ELF-1 (cell line): ENCODE results near the gene METTL25.
A peak's percentile ranks its signal among the peaks of the same experiment; 100 is the strongest.

ENCODE experiments used
- DNase-seq: peaks from one replicate; pipeline ENCODE4 v3.0.0-alpha.2; 2016; ENCODE audit warnings: low read depth, low spot score

METTL25 gene

DNA sequence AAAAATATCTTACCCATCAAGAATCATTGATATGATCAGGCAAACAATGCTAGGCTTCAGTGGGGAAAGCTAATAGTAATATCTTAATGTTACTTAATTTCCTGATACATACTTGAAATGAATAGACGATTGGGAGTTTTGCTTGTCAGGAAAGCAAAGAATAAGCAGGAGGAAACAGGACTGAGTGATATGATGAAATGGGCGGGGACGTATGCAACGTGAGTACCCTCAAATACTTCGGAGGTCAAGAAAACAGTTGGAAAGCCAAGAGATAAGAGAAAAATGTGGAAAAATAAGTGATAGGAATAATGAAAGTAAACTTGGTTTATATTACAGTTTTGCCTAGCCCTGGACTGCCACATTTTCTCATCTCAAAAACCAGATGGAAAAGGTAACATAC lies 49.2 kb downstream of the METTL25 start:
- no peak for DNase-seq

DNA sequence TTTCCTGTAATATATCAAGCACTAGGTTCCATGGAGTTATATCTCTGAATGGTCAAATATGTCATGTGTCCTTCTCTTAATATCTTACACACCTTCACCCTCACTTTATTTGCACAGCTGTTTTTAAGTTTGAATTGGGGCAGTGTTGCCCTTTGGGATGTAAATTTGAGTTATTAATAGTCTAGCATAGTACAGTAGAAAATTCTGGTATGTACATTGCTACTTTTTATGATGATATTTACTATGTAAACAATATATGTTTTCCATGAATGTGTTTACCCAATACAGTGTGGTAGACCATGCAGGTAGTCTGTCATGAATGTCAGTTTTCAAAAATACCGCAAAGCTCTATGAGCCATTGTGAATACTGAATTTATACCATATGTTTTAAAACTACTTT lies 50.5 kb downstream of the METTL25 start:
- no peak for DNase-seq

DNA sequence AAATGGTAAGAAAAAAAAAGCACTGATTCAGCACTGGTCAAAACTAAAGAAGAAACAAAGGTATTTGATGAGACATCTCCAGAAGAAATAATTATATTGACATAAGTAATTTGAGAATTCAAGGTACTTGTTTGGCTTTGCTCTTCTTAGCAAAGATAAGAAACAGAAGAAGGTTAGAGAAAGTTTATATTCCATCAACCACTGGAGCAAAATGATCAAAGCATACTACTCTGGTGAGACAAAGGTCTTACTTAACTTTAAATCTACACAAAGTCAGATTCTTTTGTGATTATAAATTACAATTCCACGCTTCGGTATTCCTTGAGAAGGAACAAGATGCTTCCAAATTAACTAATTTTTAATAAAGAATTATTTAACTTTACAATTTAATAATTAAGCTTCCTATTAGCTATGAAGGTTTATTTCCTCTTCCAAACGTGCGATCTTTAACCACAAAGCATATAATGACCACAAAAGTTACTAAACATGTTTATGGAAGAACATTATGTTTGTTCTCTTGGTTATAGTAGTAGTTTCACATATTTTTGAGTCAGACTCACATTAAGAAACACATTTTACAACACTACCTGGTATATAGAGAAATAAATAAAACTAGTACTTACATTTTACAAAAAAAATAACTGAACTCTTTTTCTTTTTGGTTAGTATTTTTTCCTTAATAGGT lies 53.4 kb downstream of the METTL25 start:
- DNase-seq, result no peak

DNA sequence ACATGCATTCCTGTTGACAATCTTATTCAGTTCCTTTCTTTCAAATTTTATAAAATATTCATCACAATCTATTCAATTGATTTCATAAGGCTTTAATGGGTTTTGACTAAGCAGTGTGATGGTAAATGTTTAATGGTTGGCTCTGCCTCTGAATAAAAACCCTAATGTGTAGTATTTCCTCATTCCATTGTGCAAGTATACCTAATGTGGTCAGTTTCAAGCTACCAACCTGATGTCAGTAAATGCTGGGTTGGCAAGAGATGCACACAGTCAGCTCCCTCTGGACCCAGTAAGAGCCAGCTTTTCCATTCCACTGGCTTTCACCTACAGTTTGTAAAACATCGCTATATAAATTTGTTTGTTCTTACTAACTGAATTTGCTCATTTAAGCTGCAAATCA lies 53.9 kb downstream of the METTL25 start:
- no peak for DNase-seq

DNA sequence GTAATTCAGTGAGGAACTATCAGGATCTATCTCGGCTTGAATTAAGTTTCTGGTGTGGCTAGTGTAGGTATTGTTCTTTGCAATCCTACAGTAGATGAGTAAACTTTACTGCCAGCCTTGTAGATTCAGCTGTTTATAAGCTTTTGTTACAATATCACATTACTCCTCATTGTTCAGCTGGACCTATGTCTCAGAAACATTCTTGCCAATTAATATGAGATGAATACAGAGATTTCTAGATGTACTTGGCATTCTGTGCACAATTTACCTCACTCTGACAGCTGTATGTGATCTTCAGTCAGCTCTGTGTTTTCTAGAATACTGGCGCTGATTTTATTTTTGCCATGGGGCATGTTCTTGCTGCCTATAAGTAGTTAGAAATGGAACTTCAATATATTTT lies 55.7 kb downstream of the METTL25 start:
- no peak for DNase-seq

DNA sequence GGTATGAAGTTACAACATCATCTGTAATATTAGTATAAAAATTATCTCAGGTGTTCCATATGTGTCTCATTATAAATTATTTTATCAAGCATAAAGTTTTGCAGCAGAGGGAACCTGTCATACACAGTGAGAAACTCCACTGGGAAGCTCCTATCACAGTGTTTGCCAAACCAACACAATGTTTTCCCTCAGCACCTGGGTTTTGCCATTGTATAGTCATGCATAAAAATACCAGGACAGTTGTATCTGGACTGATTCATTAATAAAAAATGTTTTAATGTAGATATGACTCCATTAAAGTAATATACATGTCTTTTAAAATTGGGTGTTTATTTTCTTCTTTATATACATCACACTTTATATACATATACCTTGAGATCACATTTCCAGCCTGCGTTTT lies 56.6 kb downstream of the METTL25 start:
- no peak for DNase-seq

DNA sequence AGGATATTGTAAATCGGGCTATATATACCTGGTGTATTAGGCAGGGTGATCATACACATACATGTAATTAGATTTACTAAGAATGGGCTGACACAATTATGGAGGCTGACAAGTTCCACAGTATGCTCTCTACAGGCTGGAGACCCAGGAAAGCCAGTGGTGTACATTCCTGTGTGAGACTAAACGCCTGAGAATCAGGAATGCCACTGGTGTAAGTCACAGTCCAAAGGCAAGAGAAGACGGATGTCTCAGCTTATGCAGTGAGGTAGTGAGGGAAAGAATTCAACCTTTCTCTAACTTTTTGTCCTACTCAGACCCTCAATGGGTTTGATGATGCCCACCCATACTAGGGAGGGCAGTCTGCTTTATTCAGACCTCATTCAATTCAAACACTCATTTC lies 57.1 kb downstream of the METTL25 start:
- DNase-seq, result peak; percentile 2

DNA sequence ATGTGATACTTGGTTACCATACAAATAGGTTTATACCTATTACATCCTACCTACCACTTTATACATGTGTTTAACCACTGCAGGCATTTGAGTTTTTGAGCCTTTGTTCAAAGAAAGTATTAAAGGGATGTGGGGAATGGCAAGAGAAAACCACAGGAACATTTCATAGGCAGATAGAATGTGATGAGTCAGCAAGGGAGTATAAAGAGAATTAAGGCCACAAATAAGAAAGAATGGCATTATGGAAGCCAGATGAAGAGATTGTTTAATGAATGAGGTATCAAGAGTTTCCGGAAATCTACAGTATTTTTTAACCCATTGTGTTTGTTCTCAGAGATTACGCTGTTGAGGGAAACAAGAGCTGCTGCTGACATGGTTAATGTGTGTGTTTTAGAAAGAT lies 66.9 kb downstream of the METTL25 start:
- no peak for DNase-seq

DNA sequence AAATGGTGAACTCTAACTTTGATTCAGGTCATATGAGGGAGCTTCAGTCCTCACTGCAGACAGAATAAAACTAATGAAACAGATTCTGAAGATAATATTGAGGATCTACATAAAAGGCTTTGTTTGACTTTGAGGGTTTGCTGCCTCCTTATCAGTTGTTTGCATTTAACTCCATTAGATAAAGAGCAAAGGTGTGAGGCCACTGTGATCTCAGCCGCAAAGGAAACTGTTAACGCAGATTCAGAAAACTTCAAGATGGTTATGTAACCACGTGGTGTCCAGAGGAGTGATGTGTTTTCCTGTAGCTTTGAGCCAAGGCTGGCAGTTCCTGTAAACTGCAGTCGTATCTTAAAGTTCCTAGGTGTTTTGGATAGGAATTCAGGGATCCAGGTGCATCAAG lies 67.8 kb downstream of the METTL25 start:
- no peak for DNase-seq

DNA sequence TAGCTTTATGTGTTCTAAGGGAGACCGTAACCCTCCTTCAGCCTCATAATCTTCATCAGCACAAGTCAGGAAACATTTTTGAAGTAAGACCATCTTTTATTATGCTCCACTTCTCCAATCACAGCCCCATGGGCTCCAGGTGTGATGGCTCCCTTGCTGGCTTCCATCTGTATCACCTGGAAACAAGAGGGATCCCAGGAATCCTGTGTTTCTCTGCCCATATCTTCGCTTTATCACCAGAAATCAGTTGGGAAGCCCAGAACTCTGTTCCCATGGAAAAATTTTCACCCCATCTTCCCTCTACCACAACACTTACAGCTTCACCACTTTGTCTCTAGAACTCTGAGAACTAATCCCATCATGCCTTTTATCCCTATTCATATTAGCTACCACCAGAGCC lies 68.3 kb downstream of the METTL25 start:
- no peak for DNase-seq

DNA sequence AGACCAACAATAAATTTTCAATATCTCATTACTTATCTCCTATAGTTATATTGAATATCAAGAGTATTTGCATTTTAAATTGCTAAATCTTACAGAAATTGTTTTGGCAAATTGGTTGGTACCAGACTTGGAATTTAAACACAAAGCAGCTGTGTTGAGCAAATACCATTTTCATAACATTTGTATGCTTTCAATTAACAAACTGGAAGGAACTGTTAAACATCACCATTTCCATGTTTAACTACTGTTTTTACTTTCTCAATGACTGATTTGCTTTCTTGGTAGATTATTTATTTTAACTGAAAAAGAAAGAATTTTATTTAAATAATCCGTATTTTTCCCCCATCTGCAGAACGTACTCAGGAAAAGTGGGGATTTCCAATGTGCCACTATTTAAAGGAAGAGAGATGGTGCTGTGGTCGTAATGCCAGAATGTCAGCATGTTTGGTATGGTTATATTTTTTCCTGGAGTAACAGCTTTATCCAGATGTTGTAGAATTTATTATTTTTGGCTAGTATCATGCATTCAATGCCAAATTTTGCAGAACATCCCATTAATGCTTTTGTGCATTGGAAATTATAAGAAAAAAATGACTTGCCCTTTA lies 72.3 kb downstream of the METTL25 start:
- no peak for DNase-seq

DNA sequence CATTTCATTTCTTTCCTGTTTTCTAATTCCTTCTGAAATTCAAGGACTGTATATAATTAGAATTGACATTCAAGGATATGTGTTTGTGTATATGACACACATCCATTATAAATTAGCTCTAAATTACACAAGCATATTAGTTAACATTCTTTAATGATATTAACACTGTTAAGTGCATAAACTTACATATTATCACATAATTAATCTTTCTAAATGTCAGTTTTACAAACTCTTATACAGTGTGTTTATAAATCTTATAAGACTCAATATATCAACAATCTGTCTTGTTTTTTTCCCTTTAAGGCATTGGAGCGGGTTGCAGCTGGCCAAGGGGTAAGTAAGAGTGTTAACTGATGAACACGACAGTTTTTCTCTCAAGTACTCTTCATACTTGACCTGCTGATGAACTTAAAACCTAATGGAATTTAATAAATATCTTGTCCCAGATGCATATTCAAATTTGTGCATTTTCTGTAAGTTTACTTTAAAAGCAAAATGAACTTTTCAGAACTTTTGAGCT lies 76.1 kb downstream of the METTL25 start:
- DNase-seq, result no peak

DNA sequence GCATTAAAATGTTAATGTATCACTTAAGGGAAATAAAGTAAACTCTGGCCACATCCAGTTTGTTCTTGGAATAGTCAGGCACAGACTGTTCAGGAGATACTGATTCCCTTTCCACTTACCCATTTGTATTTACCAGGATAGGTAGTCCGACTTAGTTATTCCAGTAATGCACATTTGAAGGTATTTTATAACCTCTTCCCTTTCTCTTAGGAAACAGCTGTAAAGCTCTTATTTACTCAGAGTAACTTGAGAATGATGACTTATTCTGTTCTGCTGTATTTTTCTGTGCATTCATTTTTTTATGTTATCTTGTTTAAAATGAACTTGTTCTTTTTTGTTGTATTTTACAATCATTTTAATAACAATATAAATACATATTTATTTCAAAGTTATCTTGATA lies 78.0 kb downstream of the METTL25 start:
- no peak for DNase-seq

DNA sequence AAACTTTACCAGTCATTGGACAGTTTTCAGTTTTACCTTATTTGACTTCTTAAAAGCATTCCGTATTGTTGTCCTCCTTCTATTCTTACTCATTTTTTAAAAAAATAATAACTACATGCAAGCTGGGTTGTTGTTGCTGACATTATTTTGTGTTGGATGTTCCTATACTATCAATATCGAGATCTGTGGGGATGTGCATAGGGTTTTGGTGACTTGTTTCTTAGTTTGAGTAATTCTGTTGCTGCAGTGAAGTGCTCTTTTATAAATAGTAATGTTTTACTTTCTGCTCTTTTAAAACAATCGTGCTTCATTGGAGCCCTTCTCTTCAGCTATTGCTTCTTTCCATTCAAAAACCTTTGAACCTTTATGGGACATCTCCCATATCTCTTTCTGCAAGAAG lies 79.4 kb downstream of the METTL25 start:
- no peak for DNase-seq

DNA sequence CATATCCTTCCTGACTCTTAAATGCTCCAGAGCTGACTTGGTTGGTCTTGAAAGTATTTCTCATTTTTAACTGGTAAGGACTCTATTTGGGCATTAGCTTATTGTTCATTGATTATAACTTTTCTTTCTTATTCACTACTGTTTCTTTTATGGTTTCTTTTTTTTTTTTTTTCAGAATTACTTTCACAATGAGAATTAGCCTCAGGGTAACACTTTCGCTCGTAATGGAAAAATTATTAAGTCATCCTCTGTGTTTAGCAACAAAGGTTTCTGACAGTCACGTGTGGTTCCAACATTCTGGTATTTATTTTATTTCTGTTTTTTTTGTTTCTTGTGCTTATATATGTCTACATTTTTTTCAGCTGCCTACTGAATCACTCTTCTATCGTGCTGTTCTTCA lies 80.0 kb downstream of the METTL25 start:
- no peak for DNase-seq

DNA sequence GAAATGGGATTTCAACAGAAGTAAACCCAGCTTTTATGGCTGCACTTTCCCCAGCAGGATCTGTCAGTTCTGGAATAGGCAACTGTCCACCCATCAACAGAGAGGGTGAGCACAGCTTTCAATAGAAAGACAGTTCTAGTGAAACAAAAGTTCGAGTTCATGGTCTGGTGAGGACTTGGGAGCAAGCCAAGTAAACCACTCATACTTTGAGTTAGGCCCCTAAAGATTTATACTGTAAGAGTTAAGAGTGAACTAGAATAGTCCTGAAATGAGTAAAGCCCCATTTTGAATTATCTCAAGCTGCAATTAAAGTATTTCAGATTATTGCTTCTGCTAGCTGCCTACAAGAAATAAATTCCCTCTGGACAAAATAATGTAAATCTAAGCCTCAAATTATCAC lies 82.6 kb downstream of the METTL25 start:
- DNase-seq, result no peak

DNA sequence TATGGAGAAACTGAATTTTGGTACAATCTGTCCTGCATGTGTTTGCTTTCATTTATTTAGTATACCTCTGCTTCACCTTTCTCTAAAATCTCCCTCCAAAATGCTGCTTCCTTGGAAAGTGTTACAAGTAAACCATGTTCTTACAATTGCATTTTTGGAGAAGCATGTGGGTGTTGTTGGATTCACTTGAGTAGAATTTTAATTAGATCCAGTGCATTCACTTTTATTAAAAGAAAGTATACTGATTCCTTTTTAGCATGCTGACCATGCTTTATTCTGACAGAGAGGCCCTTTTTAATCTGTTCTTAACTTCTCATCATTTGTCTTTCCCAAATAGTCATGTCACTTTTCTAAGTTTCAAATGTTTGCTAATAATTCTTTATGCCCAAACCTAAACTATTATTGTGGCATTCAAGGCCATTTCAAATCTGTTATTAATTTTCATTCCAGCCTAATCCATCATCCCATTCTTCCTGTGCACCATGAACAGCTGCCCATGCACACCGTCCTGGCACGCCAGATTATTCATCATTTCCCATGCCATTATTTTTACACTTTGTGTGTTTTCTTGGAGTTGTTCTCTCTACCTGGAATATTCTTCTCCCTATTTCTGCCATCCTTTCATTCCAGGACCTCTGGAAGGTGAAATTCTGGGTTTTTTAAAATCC lies 90.7 kb downstream of the METTL25 start:
- no peak for DNase-seq

DNA sequence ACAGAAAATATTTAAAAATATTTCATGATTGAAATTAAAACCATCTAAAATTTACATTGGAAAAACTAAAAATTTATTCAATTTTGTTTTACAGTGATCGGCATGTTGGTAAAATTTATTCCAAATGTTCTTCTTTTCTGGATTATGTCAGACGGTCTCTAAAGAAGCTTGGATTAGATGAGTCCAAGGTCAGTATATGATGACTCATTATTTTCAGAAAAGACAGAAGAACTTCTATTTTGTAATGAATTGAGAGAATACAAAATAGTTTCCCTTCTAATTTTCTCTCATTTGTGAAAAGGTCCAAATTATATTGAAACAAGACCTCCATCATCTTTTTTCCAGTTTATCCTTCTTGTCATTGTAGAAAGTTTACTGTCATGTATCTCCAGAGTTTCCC lies 98.3 kb downstream of the METTL25 start:
- DNase-seq, result no peak

DNA sequence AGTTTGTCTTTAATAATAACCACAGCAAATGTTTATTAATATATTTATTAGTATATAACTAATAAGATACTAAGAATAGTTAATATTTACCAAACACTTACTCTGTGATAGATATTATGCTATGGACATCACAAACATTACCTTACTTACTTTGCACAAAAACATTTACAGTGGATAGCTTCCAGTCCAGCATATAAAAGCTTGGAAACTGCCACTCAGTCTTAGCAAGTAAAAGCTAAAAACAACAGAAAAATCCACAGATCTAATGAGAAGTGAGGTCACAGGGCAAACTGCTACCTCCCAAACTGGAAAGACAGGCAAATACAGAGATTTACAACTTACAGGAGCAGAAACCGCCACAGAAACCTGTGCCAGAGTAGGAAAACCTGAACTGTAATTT lies 99.8 kb downstream of the METTL25 start:
- DNase-seq, result no peak

DNA sequence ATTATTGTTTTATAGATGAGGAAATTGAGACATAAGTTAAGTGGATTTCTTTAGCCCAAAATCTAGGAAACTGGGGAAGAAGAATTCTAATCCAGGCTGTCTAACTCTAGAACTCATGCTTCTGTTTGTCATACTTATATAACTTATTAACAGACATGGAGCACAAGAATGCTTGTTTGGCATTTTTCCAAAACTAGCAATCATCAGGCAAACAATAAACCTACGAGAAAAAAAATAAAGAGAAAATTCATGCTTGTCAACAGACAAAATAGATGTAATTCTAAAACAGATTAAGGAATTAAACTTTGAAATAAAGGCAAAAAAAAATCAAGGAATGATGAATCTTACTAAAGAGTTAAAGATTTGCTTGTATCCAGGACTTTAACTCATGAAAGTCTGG lies 103.1 kb downstream of the METTL25 start:
- no peak for DNase-seq

DNA sequence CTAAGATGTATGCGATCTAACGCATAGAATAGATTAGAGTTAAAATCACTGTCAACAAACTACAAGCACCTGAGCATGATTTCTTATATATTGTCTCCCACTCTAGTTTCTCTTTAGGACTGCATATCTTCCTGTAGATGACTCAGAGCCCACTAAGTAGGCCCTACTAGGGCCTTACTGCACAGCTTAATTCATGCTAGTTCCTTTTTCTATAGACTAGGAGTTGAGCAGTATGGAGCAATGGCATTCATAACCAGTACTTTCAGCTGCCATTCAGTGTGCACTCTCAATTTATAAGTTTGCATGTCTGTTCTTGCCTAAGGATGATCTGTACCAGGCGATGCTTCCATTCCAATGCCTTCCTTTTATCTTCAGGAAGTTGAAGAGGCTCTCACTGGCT lies 103.5 kb downstream of the METTL25 start:
- no peak for DNase-seq

DNA sequence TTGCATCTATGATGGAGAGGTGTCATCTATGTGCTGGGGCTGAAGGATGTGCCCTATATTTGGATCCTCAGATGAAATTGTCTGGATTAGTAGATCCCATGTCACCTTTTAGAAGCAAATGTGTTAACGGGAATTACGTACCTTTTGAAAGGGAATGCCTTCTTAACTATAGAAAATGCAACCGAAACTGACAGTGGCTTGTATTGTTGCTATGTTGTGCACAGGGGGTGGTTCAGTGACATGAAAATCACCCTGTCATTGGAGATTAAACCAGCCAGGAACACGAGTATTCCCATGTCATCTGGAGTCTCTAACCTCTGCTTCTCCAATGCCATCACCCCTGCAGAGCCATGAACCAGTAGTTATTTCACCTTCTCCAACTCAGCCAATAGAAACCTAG lies 110.2 kb downstream of the METTL25 start:
- DNase-seq, result no peak

DNA sequence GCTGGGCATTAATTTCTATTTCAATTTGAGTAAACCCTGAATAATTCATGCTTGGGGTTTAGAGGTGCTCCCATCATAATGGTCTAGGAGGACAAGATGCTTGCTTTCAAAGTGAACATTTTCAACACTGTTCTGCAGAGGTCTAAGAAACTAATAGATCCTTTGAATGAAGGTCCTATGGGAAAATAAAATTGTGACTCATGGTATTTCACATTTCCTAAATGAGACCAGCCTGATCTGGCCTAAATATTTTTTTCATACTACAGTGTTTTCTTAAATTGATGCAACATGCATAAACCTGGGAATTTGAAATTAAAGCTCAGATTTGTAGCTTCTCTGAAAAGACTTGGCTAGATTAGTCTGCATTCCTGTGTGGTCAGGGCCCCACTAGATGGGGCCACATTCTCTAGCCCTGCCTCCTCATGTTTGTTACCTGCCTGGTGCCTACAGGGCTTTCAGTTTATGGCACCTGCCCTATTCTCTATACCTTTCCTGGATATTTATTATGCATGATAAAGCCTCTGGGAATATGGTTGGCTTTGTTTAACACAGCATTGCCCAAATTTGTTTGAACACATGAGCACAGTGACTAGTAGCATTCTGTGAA lies 112.7 kb downstream of the METTL25 start:
- DNase-seq, result no peak
